Keratinocyte (primary cell): ENCODE measurements around the gene IFNGR1. TPM values are rescaled to one million over a fixed set of nuclear protein-coding genes. Genes with fewer than 3 reads are reported as not detected.

Experiments used
- DNase-seq: peaks from one replicate; pipeline ENCODE4 v3.0.0-alpha.2; 2011; ENCODE audit warnings: low read depth, missing footprints, low spot score
- FAIRE-seq: peaks from 2 replicates; lab custom pipeline; 2011; peaks lifted over from hg19 to GRCh38; lab: Jason Lieb, UNC
- H2AFZ ChIP-seq: 2 replicates; pipeline ENCODE4 v1.6.0; 2012; ENCODE audit warnings: low read length, control low read depth, inconsistent platforms; ENCODE audit not compliant: control insufficient read depth
- H3K27ac ChIP-seq: 2 replicates; pipeline ENCODE4 v1.5.1; 2011; ENCODE audit warnings: low read length; ENCODE audit not compliant: control insufficient read depth, insufficient read depth
- H3K27me3 ChIP-seq: 3 replicates; pipeline ENCODE4 v1.6.0; 2011; ENCODE audit warnings: low read length; ENCODE audit not compliant: control insufficient read depth, insufficient read depth; ENCODE audit errors: extremely low read depth
- H3K36me3 ChIP-seq, 2 experiments: 2 replicates in 1 of 2; 3 replicates in 1 of 2; pipeline ENCODE4 v1.5.1; 2011; ENCODE audit warnings: low read length in 2 of 2, mild to moderate bottlenecking in 1 of 2; ENCODE audit not compliant: control insufficient read depth in 2 of 2, insufficient read depth in 2 of 2; ENCODE audit errors: extremely low read depth in 1 of 2
- H3K4me1 ChIP-seq: 3 replicates; pipeline ENCODE4 v1.5.1; 2011; ENCODE audit warnings: low read length; ENCODE audit not compliant: control insufficient read depth, insufficient read depth; ENCODE audit errors: extremely low read depth
- H3K4me2 ChIP-seq: 3 replicates; pipeline ENCODE4 v1.6.0; 2011; ENCODE audit warnings: low read depth, low read length; ENCODE audit not compliant: control insufficient read depth, insufficient read depth; ENCODE audit errors: extremely low read depth
- H3K4me3 ChIP-seq, 3 experiments: fragments of 200-600 bp in 1 of 3; sonication (generic) in 1 of 3; 2 replicates in 2 of 3; 3 replicates in 1 of 3; pipeline ENCODE4 v1.5.1; 2011 to 2016; ENCODE audit warnings: low read length in 3 of 3, mild to moderate bottlenecking in 3 of 3, control low read depth in 2 of 3, inconsistent platforms in 1 of 3, low read depth in 1 of 3, mixed read lengths in 1 of 3, mixed run types in 1 of 3, moderate library complexity in 1 of 3; ENCODE audit not compliant: control insufficient read depth in 2 of 3, insufficient read depth in 2 of 3; ENCODE audit errors: extremely low read depth in 1 of 3
- H3K79me2 ChIP-seq: 2 replicates; pipeline ENCODE4 v1.6.0; 2012; ENCODE audit warnings: low read length; ENCODE audit not compliant: control insufficient read depth, insufficient read depth
- H3K9ac ChIP-seq: 3 replicates; pipeline ENCODE4 v1.6.0; 2011; ENCODE audit warnings: low read length; ENCODE audit not compliant: control insufficient read depth, insufficient read depth; ENCODE audit errors: extremely low read depth
- H3K9me1 ChIP-seq: 3 replicates; pipeline ENCODE4 v1.6.0; 2011; ENCODE audit warnings: low read length; ENCODE audit not compliant: control insufficient read depth, insufficient read depth; ENCODE audit errors: extremely low read depth
- H3K9me3 ChIP-seq: 2 replicates; pipeline ENCODE4 v1.5.1; 2012; ENCODE audit warnings: low read depth, low read length; ENCODE audit not compliant: control insufficient read depth
- H4K20me1 ChIP-seq: 3 replicates; pipeline ENCODE4 v1.6.0; 2011; ENCODE audit warnings: low read length; ENCODE audit not compliant: control insufficient read depth, insufficient read depth; ENCODE audit errors: extremely low read depth
- EZH2 ChIP-seq: IDR thresholded peaks from one replicate; pipeline ENCODE4 v1.6.1; 2012; ENCODE audit warnings: inconsistent platforms, mild to moderate bottlenecking, low read length, moderate library complexity
- dilution Hi-C: fragments of 300-500 bp; cut with MboI; formaldehyde crosslinking; loops from one replicate; pipeline ENCODE4 v1.7.0; 2020; ENCODE audit warnings: low sequenced_read_pairs; ENCODE audit not compliant: extremely low pct_ligation_motif_present
- polyA plus RNA-seq, 5 experiments: library from polyadenylated mRNA; depleted of rRNA in 3 of 5; stranded (reverse) in 3 of 5; stranded (forward) in 1 of 5; unstranded in 1 of 5; fragments of >200 nt; gene quantifications; 1 replicate in 1 of 5; 2 replicates in 3 of 5; 3 replicates in 1 of 5; pipeline versions ENCODE4 v1.2.1 to v1.2.3, GENCODE V29; 2011 to 2012; ENCODE audit warnings: missing spikeins in 2 of 5, low read depth in 1 of 5, low replicate concordance in 1 of 5
- TF ChIP-seq, protein P1 (sequence below), 3 experiments: IDR thresholded peaks in 1 of 3; conservative IDR thresholded peaks in 1 of 3; optimal IDR thresholded peaks in 1 of 3; 2 replicates in 2 of 3; 3 replicates in 1 of 3; pipeline versions ENCODE3 to v1.5.1; 2011; ENCODE audit warnings: low read length in 3 of 3, mild to moderate bottlenecking in 3 of 3, moderate library complexity in 2 of 3, control low read depth in 1 of 3, inconsistent platforms in 1 of 3; ENCODE audit not compliant: insufficient read depth in 2 of 3; ENCODE audit errors: extremely low read depth in 1 of 3

IFNGR1 gene
- polyA plus RNA-seq, 1 donor (not counting 4 experiments of a cell fraction or from before 2014, with no cell fraction given) = 109 TPM

DNA sequence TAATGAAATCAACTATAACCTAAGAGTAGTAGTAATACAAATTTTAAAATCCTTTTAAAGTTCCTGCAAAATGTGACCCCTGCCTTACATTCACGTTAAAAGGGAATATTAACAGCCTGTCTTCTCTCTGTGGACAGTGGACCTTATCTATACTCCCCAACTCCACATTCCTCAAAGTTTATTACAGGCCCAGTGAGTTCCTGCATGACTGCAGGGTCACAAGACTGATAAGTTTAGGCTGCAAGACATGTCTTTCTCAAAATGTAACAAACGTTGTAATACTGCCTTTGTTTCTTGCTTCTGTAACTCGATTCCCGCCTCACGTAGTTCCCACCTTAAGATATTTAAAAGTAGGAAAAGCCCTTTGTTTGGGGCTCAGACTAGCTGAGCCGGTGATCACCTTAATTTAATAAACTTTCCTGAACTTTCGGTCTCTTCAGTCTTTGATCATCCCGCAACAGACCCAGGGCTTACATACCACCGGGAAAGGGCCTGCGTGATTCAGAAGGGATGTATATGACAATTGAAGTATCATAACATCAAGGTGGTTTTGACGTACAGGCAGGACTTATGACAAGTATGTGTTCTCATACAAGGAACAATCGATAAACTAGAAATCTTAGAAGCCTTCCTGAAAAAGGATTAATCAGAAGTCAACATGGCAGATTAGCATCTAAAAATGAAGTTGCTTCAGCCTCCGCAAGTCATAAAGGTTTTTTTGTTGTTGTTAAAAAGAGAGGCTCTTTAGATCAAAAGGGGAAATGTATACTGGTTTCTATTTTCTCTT, 48.7 kb downstream of the IFNGR1 start:
- Histone ChIP-seq H3K9me3 (no peaks in the 10 kb centered on the region), H3K79me2 (no peaks in the 10 kb centered on the region), H3K9ac (no peak overlapping the region), H3K4me2 (no peak overlapping the region), H4K20me1 (no peaks in the 10 kb centered on the region), H2AFZ (no peak overlapping the region), H3K27me3 (no peaks in the 10 kb centered on the region), H3K27ac (no peak overlapping the region), H3K36me3 (no peaks in the 10 kb centered on the region), H3K4me3 (no peak overlapping the region), H3K9me1 (no peaks in the 10 kb centered on the region), H3K4me1 (no peaks in the 10 kb centered on the region)
- TF ChIP-seq EZH2 = no peak
- TF ChIP-seq, protein P1, sequence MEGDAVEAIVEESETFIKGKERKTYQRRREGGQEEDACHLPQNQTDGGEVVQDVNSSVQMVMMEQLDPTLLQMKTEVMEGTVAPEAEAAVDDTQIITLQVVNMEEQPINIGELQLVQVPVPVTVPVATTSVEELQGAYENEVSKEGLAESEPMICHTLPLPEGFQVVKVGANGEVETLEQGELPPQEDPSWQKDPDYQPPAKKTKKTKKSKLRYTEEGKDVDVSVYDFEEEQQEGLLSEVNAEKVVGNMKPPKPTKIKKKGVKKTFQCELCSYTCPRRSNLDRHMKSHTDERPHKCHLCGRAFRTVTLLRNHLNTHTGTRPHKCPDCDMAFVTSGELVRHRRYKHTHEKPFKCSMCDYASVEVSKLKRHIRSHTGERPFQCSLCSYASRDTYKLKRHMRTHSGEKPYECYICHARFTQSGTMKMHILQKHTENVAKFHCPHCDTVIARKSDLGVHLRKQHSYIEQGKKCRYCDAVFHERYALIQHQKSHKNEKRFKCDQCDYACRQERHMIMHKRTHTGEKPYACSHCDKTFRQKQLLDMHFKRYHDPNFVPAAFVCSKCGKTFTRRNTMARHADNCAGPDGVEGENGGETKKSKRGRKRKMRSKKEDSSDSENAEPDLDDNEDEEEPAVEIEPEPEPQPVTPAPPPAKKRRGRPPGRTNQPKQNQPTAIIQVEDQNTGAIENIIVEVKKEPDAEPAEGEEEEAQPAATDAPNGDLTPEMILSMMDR (optimal IDR thresholded peaks at IDR 0.05 in 1 of 3, IDR thresholded peaks at IDR 0.05 in 1 of 3, conservative IDR thresholded peaks at IDR 0.05 in 1 of 3; ENCODE audit: extremely low read depth in 1 of 3, insufficient read depth in 2 of 3, low read length in 3 of 3) = no peak
- DNase-seq (no peak), FAIRE-seq (no peak)
- dilution Hi-C loops = no loop called here

DNA sequence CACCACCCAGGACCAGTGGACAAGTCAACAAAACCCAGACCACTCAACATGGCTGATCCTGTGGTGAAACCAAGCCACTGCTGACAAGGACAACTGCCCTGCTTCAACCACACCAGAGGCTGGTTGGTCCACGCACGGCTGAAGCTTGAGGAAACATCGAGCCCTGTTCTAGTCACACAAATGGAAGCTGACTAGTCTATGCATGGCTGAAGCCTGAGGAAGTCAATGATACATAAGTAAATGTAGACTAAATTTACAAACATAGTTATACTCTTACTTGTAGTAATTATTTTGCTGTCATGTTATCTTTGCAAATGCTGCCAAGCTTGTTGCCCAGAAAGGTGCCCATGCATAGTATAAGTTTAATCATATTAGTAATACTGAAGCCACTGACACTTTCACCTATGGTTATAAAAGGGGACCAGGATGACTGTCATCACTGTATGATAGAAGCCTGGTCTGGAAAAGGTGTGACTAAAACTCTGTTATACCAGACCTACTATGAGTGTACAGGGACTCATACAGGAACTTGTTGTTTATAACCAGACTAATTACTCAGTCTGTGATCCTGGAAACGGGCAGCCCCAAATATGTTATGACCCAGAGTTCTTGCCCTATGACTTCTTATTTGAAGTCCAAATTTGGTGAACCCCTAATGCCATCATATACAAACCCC, 51.3 kb downstream of the IFNGR1 start:
- H4K20me1 ChIP-seq = no peaks in the 10 kb centered on the region
- no peak for TF ChIP-seq EZH2
- TF ChIP-seq, protein P1 (optimal IDR thresholded peaks at IDR 0.05 in 1 of 3, IDR thresholded peaks at IDR 0.05 in 1 of 3, conservative IDR thresholded peaks at IDR 0.05 in 1 of 3; ENCODE audit: extremely low read depth in 1 of 3, insufficient read depth in 2 of 3, low read length in 3 of 3) = no peak
- H3K27me3 ChIP-seq = no peaks in the 10 kb centered on the region
- no peak overlapping the region for H2AFZ ChIP-seq
- no peak overlapping the region for H3K27ac ChIP-seq
- no peaks in the 10 kb centered on the region for H3K9me1 ChIP-seq
- no peaks in the 10 kb centered on the region for H3K4me1 ChIP-seq
- no peaks in the 10 kb centered on the region for H3K79me2 ChIP-seq
- no peak overlapping the region for H3K4me2 ChIP-seq
- dilution Hi-C loops = no loop called here
- no peaks in the 10 kb centered on the region for H3K36me3 ChIP-seq
- no peak overlapping the region for H3K4me3 ChIP-seq
- no peak for DNase-seq
- peaks cover 6% of the 10 kb centered on the region for H3K9me3 ChIP-seq
- no peak for FAIRE-seq
- H3K9ac ChIP-seq = no peak overlapping the region
